ENCODE measurements around the gene SCFD1.
A peak's percentile ranks its signal among the peaks of the same experiment; 100 is the strongest.
"Not testable (repeated sequence)": the region's sequence is repeated elsewhere in the genome, so short reads cannot be mapped to it uniquely, and the experiment has no call there.

Gene SCFD1

DNA sequence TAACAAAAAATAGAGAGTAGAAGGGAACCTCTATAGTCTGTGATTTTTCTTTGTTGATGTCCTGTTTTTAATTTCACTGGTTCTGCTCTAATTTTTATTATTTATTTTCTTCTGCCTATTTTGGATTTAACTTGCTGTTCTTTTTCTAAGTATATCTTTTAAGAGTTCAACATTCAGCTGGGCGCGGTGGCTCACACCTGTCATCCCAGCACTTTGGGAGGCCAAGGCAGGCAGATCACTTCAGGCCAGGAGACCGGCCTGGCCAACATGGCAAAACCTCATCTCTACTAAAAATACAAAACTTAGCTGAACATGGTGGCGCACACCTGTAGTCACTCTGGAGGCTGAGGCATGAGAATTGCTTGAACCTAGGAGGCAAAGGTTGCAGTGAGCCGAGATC, 58.7 kb downstream of the SCFD1 start:
- H3K27me3 ChIP-seq (ENCODE audit: insufficient read depth, low read length); H3K4me1 ChIP-seq (ENCODE audit: insufficient read depth, low read length); H3K27ac ChIP-seq (ENCODE audit: low read depth, low read length); H3K9ac ChIP-seq (ENCODE audit: low read depth, low read length); H3K4me3 ChIP-seq (ENCODE audit: low read length); H3K9me3 ChIP-seq (ENCODE audit: insufficient read depth, low read depth, low read length): not testable (repeated sequence)
- 97% methylated on average over 5 of the region's 5 CpGs for WGBS
- H3K36me3 ChIP-seq (ENCODE audit: insufficient read depth, low read length): peaks cover 65% of the 10 kb centered on the region

- Histone ChIP-seq H3K9ac (ENCODE audit: low read depth, low read length) (no peak overlapping the region), H3K27ac (ENCODE audit: low read depth, low read length) (no peak overlapping the region), H3K27me3 (ENCODE audit: insufficient read depth, low read length) (no peaks in the 10 kb centered on the region), H3K4me1 (ENCODE audit: insufficient read depth, low read length) (no peaks in the 10 kb centered on the region), H3K36me3 (ENCODE audit: insufficient read depth, low read length) (peaks cover 54% of the 10 kb centered on the region), H3K9me3 (ENCODE audit: insufficient read depth, low read depth, low read length) (0 out of 2 replicates have a peak, but pooled peaks cover 5% of the 10 kb centered on the region), H3K4me3 (ENCODE audit: low read length) (peak overlapping the region; percentile 40)
- no CpG with 5 or more reads among the region's 2 CpGs for WGBS
These were observed 59.7 kb downstream of the SCFD1 start for GRCh38 chr14:30681752-30682355.

GRCh38 chr14:30690487-30691355, 68.6 kb downstream of the SCFD1 start:
- peak overlapping the region; percentile 90 for H3K27ac ChIP-seq (ENCODE audit: low read depth, low read length)
- H3K27me3 ChIP-seq (ENCODE audit: insufficient read depth, low read length); H3K9me3 ChIP-seq (ENCODE audit: insufficient read depth, low read depth, low read length): not testable (repeated sequence)
- peak overlapping the region; percentile 90 for H3K9ac ChIP-seq (ENCODE audit: low read depth, low read length)
- peak overlapping the region; percentile 69 for H3K4me3 ChIP-seq (ENCODE audit: low read length)
- H3K36me3 ChIP-seq (ENCODE audit: insufficient read depth, low read length): peaks cover 15% of the 10 kb centered on the region
- H3K4me1 ChIP-seq (ENCODE audit: insufficient read depth, low read length): peaks cover 26% of the 10 kb centered on the region
- 22% methylated on average over 10 of the region's 28 CpGs for WGBS

- H3K27ac ChIP-seq (ENCODE audit: low read depth, low read length): peak overlapping the region; percentile 52; the same call in 1 of the 2 replicates
- 0 out of 2 replicates have a peak overlapping the region, but pooled peaks have one; percentile 90 for H3K9ac ChIP-seq (ENCODE audit: low read depth, low read length)
- H3K27me3 ChIP-seq (ENCODE audit: insufficient read depth, low read length): no peaks in the 10 kb centered on the region
- peaks cover 26% of the 10 kb centered on the region for H3K4me1 ChIP-seq (ENCODE audit: insufficient read depth, low read length)
- H3K36me3 ChIP-seq (ENCODE audit: insufficient read depth, low read length): peaks cover 26% of the 10 kb centered on the region
- no peaks in the 10 kb centered on the region for H3K9me3 ChIP-seq (ENCODE audit: insufficient read depth, low read depth, low read length)
- WGBS: 94% methylated on average over 5 of the region's 5 CpGs
- peak overlapping the region; percentile 69; the same call in 1 of the 2 replicates for H3K4me3 ChIP-seq (ENCODE audit: low read length)
These were observed 69.8 kb downstream of the SCFD1 start for GRCh38 chr14:30691751-30692398.

GRCh38 chr14:30692669-30693068, 70.5 kb downstream of the SCFD1 start:
- Histone ChIP-seq H3K4me1 (ENCODE audit: insufficient read depth, low read length) (peaks cover 26% of the 10 kb centered on the region), H3K4me3 (ENCODE audit: low read length) (peak overlapping the region; percentile 23; the same call in 1 of the 2 replicates), H3K36me3 (ENCODE audit: insufficient read depth, low read length) (peaks cover 34% of the 10 kb centered on the region), H3K27ac (ENCODE audit: low read depth, low read length) (peak overlapping the region; percentile 52; the same call in 1 of the 2 replicates), H3K27me3 (ENCODE audit: insufficient read depth, low read length) (no peaks in the 10 kb centered on the region), H3K9me3 (ENCODE audit: insufficient read depth, low read depth, low read length) (no peaks in the 10 kb centered on the region), H3K9ac (ENCODE audit: low read depth, low read length) (no peak overlapping the region)
- WGBS: 25% methylated on average over 1 of the region's 1 CpG

DNA sequence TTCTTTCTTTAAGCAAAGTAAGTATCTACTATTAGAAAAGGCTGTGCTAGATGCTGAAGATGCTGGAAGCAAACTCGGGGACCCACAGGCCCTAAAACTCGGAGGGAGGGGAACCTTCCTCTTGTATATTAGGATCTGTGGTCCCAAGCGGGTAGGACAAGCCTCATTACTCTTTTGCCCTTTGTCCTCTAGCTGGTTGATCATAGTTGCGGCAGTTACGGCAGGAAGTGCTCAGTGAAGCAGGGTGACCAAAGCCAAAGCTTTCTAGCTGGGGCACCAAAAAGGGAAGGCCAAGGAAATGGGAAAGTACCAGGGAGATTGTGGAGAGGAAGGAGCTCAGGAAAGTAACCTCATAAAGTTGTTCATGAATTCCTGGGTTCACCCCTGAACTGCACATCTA, 76.3 kb downstream of the SCFD1 start:
- Histone ChIP-seq H3K9me3 (ENCODE audit: insufficient read depth, low read depth, low read length) (no peaks in the 10 kb centered on the region), H3K27ac (ENCODE audit: low read depth, low read length) (no peak overlapping the region), H3K4me3 (ENCODE audit: low read length) (no peak overlapping the region), H3K36me3 (ENCODE audit: insufficient read depth, low read length) (peaks cover 76% of the 10 kb centered on the region), H3K9ac (ENCODE audit: low read depth, low read length) (no peak overlapping the region), H3K27me3 (ENCODE audit: insufficient read depth, low read length) (no peaks in the 10 kb centered on the region), H3K4me1 (ENCODE audit: insufficient read depth, low read length) (no peaks in the 10 kb centered on the region)
- WGBS: 95% methylated on average over 5 of the region's 5 CpGs

- peaks cover 68% of the 10 kb centered on the region for H3K36me3 ChIP-seq (ENCODE audit: insufficient read depth, low read length)
These were observed 84.6 kb downstream of the SCFD1 start for GRCh38 chr14:30706704-30707103.

DNA sequence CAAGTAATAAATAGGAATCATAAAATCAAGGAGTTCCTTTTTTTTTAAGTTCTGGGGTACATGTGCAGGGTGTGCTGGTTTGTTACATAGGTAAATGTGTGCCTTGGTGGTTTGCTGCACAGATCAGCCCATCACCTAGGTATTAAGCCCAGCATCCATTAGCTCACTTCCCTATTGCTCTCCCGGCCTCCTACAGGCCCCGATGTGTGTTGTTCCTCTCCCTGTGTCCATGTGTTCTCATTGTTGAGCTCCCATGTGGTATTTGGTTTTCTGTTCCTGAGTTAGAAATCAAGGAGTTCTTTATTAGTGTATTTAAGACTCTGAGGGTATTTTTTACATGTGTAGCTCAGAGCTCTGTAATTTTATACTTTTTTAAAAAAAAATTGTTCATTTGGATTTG, 86.0 kb downstream of the SCFD1 start:
- no peak overlapping the region for H3K27ac ChIP-seq (ENCODE audit: low read depth, low read length)
- H3K4me1 ChIP-seq (ENCODE audit: insufficient read depth, low read length): no peaks in the 10 kb centered on the region
- no peaks in the 10 kb centered on the region for H3K9me3 ChIP-seq (ENCODE audit: insufficient read depth, low read depth, low read length)
- H3K9ac ChIP-seq (ENCODE audit: low read depth, low read length): no peak overlapping the region
- peaks cover 63% of the 10 kb centered on the region for H3K36me3 ChIP-seq (ENCODE audit: insufficient read depth, low read length)
- H3K4me3 ChIP-seq (ENCODE audit: low read length): no peak overlapping the region
- WGBS: 90% methylated on average over 2 of the region's 2 CpGs
- H3K27me3 ChIP-seq (ENCODE audit: insufficient read depth, low read length): no peaks in the 10 kb centered on the region

More at GRCh38 chr14:30706704-30707103, 84.6 kb downstream of the SCFD1 start:
- H3K27ac ChIP-seq (ENCODE audit: low read depth, low read length): no peak overlapping the region
- no peaks in the 10 kb centered on the region for H3K4me1 ChIP-seq (ENCODE audit: insufficient read depth, low read length)
- no peak overlapping the region for H3K4me3 ChIP-seq (ENCODE audit: low read length)
- 92% methylated on average over 2 of the region's 2 CpGs for WGBS
- H3K9me3 ChIP-seq (ENCODE audit: insufficient read depth, low read depth, low read length): no peaks in the 10 kb centered on the region
- no peaks in the 10 kb centered on the region for H3K27me3 ChIP-seq (ENCODE audit: insufficient read depth, low read length)
- no peak overlapping the region for H3K9ac ChIP-seq (ENCODE audit: low read depth, low read length)

DNA sequence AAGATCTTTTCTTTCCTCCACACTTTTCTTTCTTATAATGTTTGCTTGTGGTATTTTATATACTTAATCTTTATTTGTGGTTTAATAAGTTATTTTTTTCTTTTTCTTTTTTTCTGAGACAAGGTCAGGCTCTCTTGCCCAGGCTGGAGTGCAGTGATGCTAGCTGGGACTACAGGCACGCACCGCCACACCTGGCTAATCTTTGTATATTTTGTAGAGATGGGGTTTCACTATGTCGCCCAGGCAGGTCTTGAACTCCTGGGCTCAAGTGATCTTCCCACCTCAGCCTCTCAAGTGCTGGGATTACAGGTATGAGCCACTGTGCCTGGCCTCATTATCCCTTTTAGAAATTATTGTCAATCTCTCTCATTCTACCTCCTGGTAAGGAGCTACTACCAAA, 87.1 kb downstream of the SCFD1 start:
- Histone ChIP-seq H3K36me3 (ENCODE audit: insufficient read depth, low read length) (peaks cover 61% of the 10 kb centered on the region), H3K4me3 (ENCODE audit: low read length) (no peak overlapping the region)
- 97% methylated on average over 3 of the region's 3 CpGs for WGBS

DNA sequence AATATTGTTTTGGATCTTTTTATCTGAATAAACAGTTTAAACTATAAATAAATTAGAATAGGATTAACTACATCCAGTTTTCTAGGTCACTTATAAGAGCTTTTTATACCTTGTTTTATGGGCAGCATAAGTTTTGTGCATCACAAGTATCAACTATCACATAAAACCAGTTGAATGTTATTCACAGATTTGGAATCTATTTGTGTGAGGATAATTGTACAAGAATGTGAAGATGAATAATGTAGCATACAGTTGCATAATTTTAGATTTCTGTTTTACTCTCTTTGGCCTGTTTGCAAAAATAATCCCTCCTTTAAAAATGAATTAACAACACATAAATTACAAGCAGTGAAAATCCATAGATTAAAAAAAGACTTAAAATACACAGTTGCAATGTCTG, 88.8 kb downstream of the SCFD1 start:
- no peak overlapping the region for H3K27ac ChIP-seq (ENCODE audit: low read depth, low read length)
- H3K36me3 ChIP-seq (ENCODE audit: insufficient read depth, low read length): peaks cover 58% of the 10 kb centered on the region
- H3K4me3 ChIP-seq (ENCODE audit: low read length): no peak overlapping the region
- H3K4me1 ChIP-seq (ENCODE audit: insufficient read depth, low read length): no peaks in the 10 kb centered on the region
- no peaks in the 10 kb centered on the region for H3K9me3 ChIP-seq (ENCODE audit: insufficient read depth, low read depth, low read length)
- no peak overlapping the region for H3K9ac ChIP-seq (ENCODE audit: low read depth, low read length)
- no peaks in the 10 kb centered on the region for H3K27me3 ChIP-seq (ENCODE audit: insufficient read depth, low read length)

More for the DNA sequence above, 87.1 kb downstream of the SCFD1 start:
- no peaks in the 10 kb centered on the region for H3K4me1 ChIP-seq (ENCODE audit: insufficient read depth, low read length)
- H3K27me3 ChIP-seq (ENCODE audit: insufficient read depth, low read length): no peaks in the 10 kb centered on the region
- no peak overlapping the region for H3K9ac ChIP-seq (ENCODE audit: low read depth, low read length)
- H3K27ac ChIP-seq (ENCODE audit: low read depth, low read length): no peak overlapping the region
- no peaks in the 10 kb centered on the region for H3K9me3 ChIP-seq (ENCODE audit: insufficient read depth, low read depth, low read length)

GRCh38 chr14:30719137-30719536, 97.0 kb downstream of the SCFD1 start:
- Histone ChIP-seq H3K36me3 (ENCODE audit: insufficient read depth, low read length) (peaks cover 59% of the 10 kb centered on the region), H3K4me3 (ENCODE audit: low read length) (no peak overlapping the region), H3K27ac (ENCODE audit: low read depth, low read length) (no peak overlapping the region), H3K9ac (ENCODE audit: low read depth, low read length) (no peak overlapping the region), H3K27me3 (ENCODE audit: insufficient read depth, low read length) (no peaks in the 10 kb centered on the region), H3K9me3 (ENCODE audit: insufficient read depth, low read depth, low read length) (no peaks in the 10 kb centered on the region), H3K4me1 (ENCODE audit: insufficient read depth, low read length) (no peaks in the 10 kb centered on the region)
- 92% methylated on average over 1 of the region's 3 CpGs for WGBS
